Lower leg skin (tissue), 3 donors: Measurements from ENCODE around the gene MRPL11.

ENCODE experiments used
- POLR2A ChIP-seq, 2 donors: fragments of 450-650 bp; IDR thresholded peaks; one replicate each; pipeline ENCODE4 v1.6.1; 2016 to 2017; ENCODE audit warnings: antibody characterized with exemption in 2 of 2, mild to moderate bottlenecking in 1 of 2, moderate library complexity in 1 of 2
- TF ChIP-seq, protein P1 (sequence below), 3 donors: fragments of 450-650 bp; IDR thresholded peaks; one replicate each; pipeline ENCODE4 v1.5.1; 2016; ENCODE audit warnings: antibody characterized with exemption in 3 of 3, mild to moderate bottlenecking in 3 of 3, moderate library complexity in 2 of 3

- TF ChIP-seq POLR2A (IDR thresholded peaks at IDR 0.05): no peak
- TF ChIP-seq, protein P1, sequence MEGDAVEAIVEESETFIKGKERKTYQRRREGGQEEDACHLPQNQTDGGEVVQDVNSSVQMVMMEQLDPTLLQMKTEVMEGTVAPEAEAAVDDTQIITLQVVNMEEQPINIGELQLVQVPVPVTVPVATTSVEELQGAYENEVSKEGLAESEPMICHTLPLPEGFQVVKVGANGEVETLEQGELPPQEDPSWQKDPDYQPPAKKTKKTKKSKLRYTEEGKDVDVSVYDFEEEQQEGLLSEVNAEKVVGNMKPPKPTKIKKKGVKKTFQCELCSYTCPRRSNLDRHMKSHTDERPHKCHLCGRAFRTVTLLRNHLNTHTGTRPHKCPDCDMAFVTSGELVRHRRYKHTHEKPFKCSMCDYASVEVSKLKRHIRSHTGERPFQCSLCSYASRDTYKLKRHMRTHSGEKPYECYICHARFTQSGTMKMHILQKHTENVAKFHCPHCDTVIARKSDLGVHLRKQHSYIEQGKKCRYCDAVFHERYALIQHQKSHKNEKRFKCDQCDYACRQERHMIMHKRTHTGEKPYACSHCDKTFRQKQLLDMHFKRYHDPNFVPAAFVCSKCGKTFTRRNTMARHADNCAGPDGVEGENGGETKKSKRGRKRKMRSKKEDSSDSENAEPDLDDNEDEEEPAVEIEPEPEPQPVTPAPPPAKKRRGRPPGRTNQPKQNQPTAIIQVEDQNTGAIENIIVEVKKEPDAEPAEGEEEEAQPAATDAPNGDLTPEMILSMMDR (IDR thresholded peaks at IDR 0.05): no peak
Measured at GRCh38 chr11:66437979-66438503, 607 bp downstream of the MRPL11 start.
